ENCODE measurements around the gene PRPF19. TPM values are rescaled to one million over a fixed set of nuclear protein-coding genes. Genes with fewer than 3 reads are reported as not detected.

PRPF19 gene
- total and polyA plus RNA-seq, 2 donors (not counting 1 experiment from before 2014, with no cell fraction given): 32.6 to 37.7 TPM

- H3K4me1 ChIP-seq (ENCODE audit: control insufficient read depth, extremely low read depth, insufficient read depth, low read length): no peaks in the 10 kb centered on the region
- no peak for TF ChIP-seq EZH2 (IDR thresholded peaks at IDR 0.05; ENCODE audit: low read length, missing control alignments)
- TF ChIP-seq CTCF (conservative IDR thresholded peaks at IDR 0.05 in 1 of 2, IDR thresholded peaks at IDR 0.05 in 1 of 2; ENCODE audit: low read depth in 1 of 2, low read length in 2 of 2): no peak
- no peak overlapping the region for H3K4me3 ChIP-seq (replicated peaks in 1 of 4; ENCODE audit: control extremely low read depth in 1 of 4, insufficient read depth in 1 of 4, low read depth in 3 of 4, low read length in 4 of 4)
- H2AFZ ChIP-seq (ENCODE audit: low read length): no peak overlapping the region
- no peaks in the 10 kb centered on the region for H4K20me1 ChIP-seq (ENCODE audit: control insufficient read depth, extremely low read depth, insufficient read depth, low read length)
- H3K9me3 ChIP-seq (ENCODE audit: control insufficient read depth, insufficient read depth, low read depth, low read length): no peaks in the 10 kb centered on the region
- H3K4me2 ChIP-seq (ENCODE audit: extremely low read depth, insufficient read depth, low read length): no peak overlapping the region
- no peak overlapping the region for H3K27ac ChIP-seq (ENCODE audit: insufficient read depth, low read length)
- H3K9ac ChIP-seq (ENCODE audit: insufficient read depth, low read length): no peak overlapping the region
- no peak for DNase-seq (ENCODE audit: low read depth in 2 of 2)
- H3K27me3 ChIP-seq (ENCODE audit: control insufficient read depth, insufficient read depth, low read length): no peaks in the 10 kb centered on the region
- H3K79me2 ChIP-seq (ENCODE audit: control insufficient read depth, insufficient read depth, low read length): no peaks in the 10 kb centered on the region
- H3K36me3 ChIP-seq (ENCODE audit: control insufficient read depth, insufficient read depth, low read length): peaks cover 4% of the 10 kb centered on the region
These were observed 32.9 kb upstream of the PRPF19 start for GRCh38 chr11:60939301-60939700.

GRCh38 chr11:60938500-60938899, 32.1 kb upstream of the PRPF19 start:
- H4K20me1 ChIP-seq (ENCODE audit: control insufficient read depth, extremely low read depth, insufficient read depth, low read length): no peaks in the 10 kb centered on the region
- H2AFZ ChIP-seq (ENCODE audit: low read length): no peak overlapping the region
- H3K79me2 ChIP-seq (ENCODE audit: control insufficient read depth, insufficient read depth, low read length): no peaks in the 10 kb centered on the region
- no peak for DNase-seq (ENCODE audit: low read depth in 2 of 2)
- no peaks in the 10 kb centered on the region for H3K27me3 ChIP-seq (ENCODE audit: control insufficient read depth, insufficient read depth, low read length)
- no peak overlapping the region for H3K4me3 ChIP-seq (replicated peaks in 1 of 4; ENCODE audit: control extremely low read depth in 1 of 4, insufficient read depth in 1 of 4, low read depth in 3 of 4, low read length in 4 of 4)
- no peak overlapping the region for H3K27ac ChIP-seq (ENCODE audit: insufficient read depth, low read length)
- no peak overlapping the region for H3K9ac ChIP-seq (ENCODE audit: insufficient read depth, low read length)
- TF ChIP-seq EZH2 (IDR thresholded peaks at IDR 0.05; ENCODE audit: low read length, missing control alignments) (no peak), CTCF (conservative IDR thresholded peaks at IDR 0.05 in 1 of 2, IDR thresholded peaks at IDR 0.05 in 1 of 2; ENCODE audit: low read depth in 1 of 2, low read length in 2 of 2) (no peak)
- H3K4me2 ChIP-seq (ENCODE audit: extremely low read depth, insufficient read depth, low read length): no peak overlapping the region
- H3K9me3 ChIP-seq (ENCODE audit: control insufficient read depth, insufficient read depth, low read depth, low read length): no peaks in the 10 kb centered on the region
- H3K4me1 ChIP-seq (ENCODE audit: control insufficient read depth, extremely low read depth, insufficient read depth, low read length): no peaks in the 10 kb centered on the region
- peaks cover 4% of the 10 kb centered on the region for H3K36me3 ChIP-seq (ENCODE audit: control insufficient read depth, insufficient read depth, low read length)

- TF ChIP-seq EZH2 (IDR thresholded peaks at IDR 0.05; ENCODE audit: low read length, missing control alignments) (no peak), CTCF (conservative IDR thresholded peaks at IDR 0.05 in 1 of 2, IDR thresholded peaks at IDR 0.05 in 1 of 2; ENCODE audit: low read depth in 1 of 2, low read length in 2 of 2) (no peak)
- Histone ChIP-seq H2AFZ (ENCODE audit: low read length) (no peak overlapping the region), H3K9ac (ENCODE audit: insufficient read depth, low read length) (no peak overlapping the region), H3K27me3 (ENCODE audit: control insufficient read depth, insufficient read depth, low read length) (no peaks in the 10 kb centered on the region), H3K79me2 (ENCODE audit: control insufficient read depth, insufficient read depth, low read length) (no peaks in the 10 kb centered on the region), H3K36me3 (ENCODE audit: control insufficient read depth, insufficient read depth, low read length) (peaks cover 4% of the 10 kb centered on the region), H3K4me2 (ENCODE audit: extremely low read depth, insufficient read depth, low read length) (no peak overlapping the region), H4K20me1 (ENCODE audit: control insufficient read depth, extremely low read depth, insufficient read depth, low read length) (no peaks in the 10 kb centered on the region), H3K4me3 (replicated peaks in 1 of 4; ENCODE audit: control extremely low read depth in 1 of 4, insufficient read depth in 1 of 4, low read depth in 3 of 4, low read length in 4 of 4) (no peak overlapping the region), H3K9me3 (ENCODE audit: control insufficient read depth, insufficient read depth, low read depth, low read length) (no peaks in the 10 kb centered on the region), H3K27ac (ENCODE audit: insufficient read depth, low read length) (no peak overlapping the region), H3K4me1 (ENCODE audit: control insufficient read depth, extremely low read depth, insufficient read depth, low read length) (no peaks in the 10 kb centered on the region)
- DNase-seq (ENCODE audit: low read depth in 2 of 2): no peak
These were observed 31.4 kb upstream of the PRPF19 start for GRCh38 chr11:60937811-60938210.

All from fibroblast of lung (primary cell).